GM19035 (cell line): ENCODE data around the gene USP24.
"Not testable (repeated sequence)": the region's sequence is repeated elsewhere in the genome, so short reads cannot be mapped to it uniquely, and the experiment has no call there.

Experiments used
- ATAC-seq: cut with Tn5 transposase; IDR thresholded peaks from one replicate; pipeline ENCODE4 v1.9.1; 2021; ENCODE audit not compliant: unreplicated experiment

USP24 gene

GRCh38 chr1:55129194-55129728 lies 85.9 kb downstream of the USP24 start:
- ATAC-seq, result no peak

GRCh38 chr1:55128418-55128995 lies 86.7 kb downstream of the USP24 start:
- ATAC-seq, result no peak

- no peak for ATAC-seq
Observed at GRCh38 chr1:55127827-55128343, 87.3 kb downstream of the USP24 start.

GRCh38 chr1:55124470-55124869 lies 90.7 kb downstream of the USP24 start:
- no peak for ATAC-seq

- ATAC-seq, result no peak
Observed at GRCh38 chr1:55120538-55120937, 94.6 kb downstream of the USP24 start.

GRCh38 chr1:55118651-55119329 lies 96.4 kb downstream of the USP24 start:
- no peak for ATAC-seq

- no peak for ATAC-seq
Observed at GRCh38 chr1:55117941-55118340, 97.2 kb downstream of the USP24 start.

GRCh38 chr1:55109005-55109404 lies 106.2 kb downstream of the USP24 start:
- ATAC-seq, result not testable (repeated sequence)

- no peak for ATAC-seq
Observed at GRCh38 chr1:55107101-55107500, 108.1 kb downstream of the USP24 start.

- ATAC-seq, result no peak
Observed at GRCh38 chr1:55103891-55104290, 111.3 kb downstream of the USP24 start.

- ATAC-seq, result no peak
Observed at GRCh38 chr1:55095095-55095494, 120.1 kb downstream of the USP24 start.

GRCh38 chr1:55092475-55092874 lies 122.7 kb downstream of the USP24 start:
- no peak for ATAC-seq

GRCh38 chr1:55089683-55090082 lies 125.5 kb downstream of the USP24 start:
- no peak for ATAC-seq

GRCh38 chr1:55088413-55088812 lies 126.8 kb downstream of the USP24 start:
- no peak for ATAC-seq

- ATAC-seq, result no peak
Observed at GRCh38 chr1:55087439-55087838, 127.7 kb downstream of the USP24 start.

GRCh38 chr1:55084257-55084656 lies 130.9 kb downstream of the USP24 start:
- no peak for ATAC-seq

- ATAC-seq, result no peak
Observed at GRCh38 chr1:55081905-55082296, 133.3 kb downstream of the USP24 start.

GRCh38 chr1:55081188-55081904 lies 133.8 kb downstream of the USP24 start:
- ATAC-seq, result no peak

GRCh38 chr1:55079651-55080050 lies 135.5 kb downstream of the USP24 start:
- ATAC-seq, result no peak

GRCh38 chr1:55078470-55078869 lies 136.7 kb downstream of the USP24 start:
- no peak for ATAC-seq

- ATAC-seq, result no peak
Observed at GRCh38 chr1:55076356-55076755, 138.8 kb downstream of the USP24 start.

- ATAC-seq, result no peak
Observed at GRCh38 chr1:55074455-55074854, 140.7 kb downstream of the USP24 start.
